ENCODE results near the gene ZNF280D. TPM values are rescaled to one million over a fixed set of nuclear protein-coding genes. Genes with fewer than 3 reads are reported as not detected.

ZNF280D gene
- total RNA-seq, 1 experiment from 2014 or later = 26.8 TPM

DNA sequence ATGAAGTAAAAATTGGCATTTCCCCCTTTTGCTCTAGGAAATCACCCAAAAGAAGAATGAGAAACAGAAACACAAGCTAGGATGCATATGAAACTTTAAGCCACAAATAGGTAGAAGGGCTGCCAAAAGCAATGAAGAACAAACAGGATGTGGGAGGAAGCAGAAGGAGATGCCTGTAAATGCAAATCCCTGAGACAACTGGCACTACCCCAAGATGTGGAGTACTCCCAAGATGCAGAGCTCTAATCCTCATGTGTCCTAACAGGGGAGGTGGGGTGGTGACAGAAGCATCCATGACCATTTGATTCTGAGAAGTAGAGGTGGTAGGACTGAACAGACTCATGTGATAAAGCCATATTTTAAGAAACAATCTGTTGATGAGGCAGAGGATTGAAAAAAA lies 31.9 kb upstream of the ZNF280D start:
- Histone ChIP-seq H4K20me1 (ENCODE audit: insufficient read depth) (no peaks in the 10 kb centered on the region), H3K4me3 (no peak overlapping the region), H3K9me2 (ENCODE audit: insufficient read depth) (no peaks in the 10 kb centered on the region), H3K36me3 (ENCODE audit: low read depth) (no peaks in the 10 kb centered on the region), H3K9me3 (ENCODE audit: insufficient read depth, low read depth) (no peaks in the 10 kb centered on the region), H3K27ac (no peak overlapping the region), H3K4me1 (replicated peaks; ENCODE audit: insufficient read depth) (no peaks in the 10 kb centered on the region), H3K79me2 (ENCODE audit: low read depth) (no peaks in the 10 kb centered on the region), H2AFZ (no peak overlapping the region), H3K4me2 (no peak overlapping the region), H3K27me3 (ENCODE audit: insufficient read depth, low read depth) (no peaks in the 10 kb centered on the region), H3F3A (ENCODE audit: insufficient read depth, low read depth) (no peaks in the 10 kb centered on the region)
- intact Hi-C loops (cut with micrococcal nuclease; ENCODE audit: unreplicated experiment) = no loop called here
- no peak for DNase-seq
- POLR2A ChIA-PET (ENCODE audit: unreplicated experiment) = no interaction called here
- BruUV-seq (replicated peaks) = no TSS peak
- TF ChIP-seq EZH2 (IDR thresholded peaks at IDR 0.05; ENCODE audit: low read depth) = no peak
- TF ChIP-seq, protein P1, sequence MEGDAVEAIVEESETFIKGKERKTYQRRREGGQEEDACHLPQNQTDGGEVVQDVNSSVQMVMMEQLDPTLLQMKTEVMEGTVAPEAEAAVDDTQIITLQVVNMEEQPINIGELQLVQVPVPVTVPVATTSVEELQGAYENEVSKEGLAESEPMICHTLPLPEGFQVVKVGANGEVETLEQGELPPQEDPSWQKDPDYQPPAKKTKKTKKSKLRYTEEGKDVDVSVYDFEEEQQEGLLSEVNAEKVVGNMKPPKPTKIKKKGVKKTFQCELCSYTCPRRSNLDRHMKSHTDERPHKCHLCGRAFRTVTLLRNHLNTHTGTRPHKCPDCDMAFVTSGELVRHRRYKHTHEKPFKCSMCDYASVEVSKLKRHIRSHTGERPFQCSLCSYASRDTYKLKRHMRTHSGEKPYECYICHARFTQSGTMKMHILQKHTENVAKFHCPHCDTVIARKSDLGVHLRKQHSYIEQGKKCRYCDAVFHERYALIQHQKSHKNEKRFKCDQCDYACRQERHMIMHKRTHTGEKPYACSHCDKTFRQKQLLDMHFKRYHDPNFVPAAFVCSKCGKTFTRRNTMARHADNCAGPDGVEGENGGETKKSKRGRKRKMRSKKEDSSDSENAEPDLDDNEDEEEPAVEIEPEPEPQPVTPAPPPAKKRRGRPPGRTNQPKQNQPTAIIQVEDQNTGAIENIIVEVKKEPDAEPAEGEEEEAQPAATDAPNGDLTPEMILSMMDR (conservative IDR thresholded peaks at IDR 0.05) = no peak
- CTCF ChIA-PET = no interaction called here

DNA sequence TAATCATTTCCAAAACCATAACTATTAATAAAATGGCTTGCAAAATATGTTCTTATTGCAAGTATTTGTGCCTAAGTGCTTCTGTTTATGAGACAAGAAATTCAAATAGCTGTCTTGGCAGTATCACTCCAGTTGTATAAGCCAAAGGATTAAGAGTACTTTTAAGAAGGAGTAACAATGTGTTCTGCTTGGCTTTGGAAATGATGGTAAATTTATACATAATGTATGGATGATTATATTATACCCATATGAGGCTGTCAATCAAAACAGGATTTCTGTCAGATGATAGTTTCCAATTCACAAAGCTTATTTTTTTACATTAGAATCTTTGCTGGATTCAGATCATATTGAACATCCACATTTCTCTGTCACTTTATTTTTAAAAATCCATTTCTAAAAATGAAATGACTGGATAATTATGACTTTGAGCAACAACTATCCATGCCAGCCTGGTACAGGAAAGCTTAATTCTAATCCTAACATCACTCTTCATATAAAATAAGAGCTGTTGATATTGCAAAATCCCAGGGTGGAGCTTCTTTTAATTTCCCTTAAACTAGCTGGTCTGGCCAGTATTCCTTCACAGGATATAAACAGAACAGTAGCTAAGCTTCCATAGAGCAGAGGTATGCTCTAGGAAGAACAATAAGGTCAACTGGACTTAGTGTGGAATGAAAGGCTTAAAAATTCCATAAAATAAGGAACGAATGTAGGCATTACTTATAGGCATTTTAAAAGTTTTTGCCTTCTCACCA lies 30.0 kb upstream of the ZNF280D start:
- Histone ChIP-seq H3K4me3 (no peak overlapping the region), H3K4me1 (replicated peaks; ENCODE audit: insufficient read depth) (no peaks in the 10 kb centered on the region; the same call in 1 of the 2 replicates), H3K9me3 (ENCODE audit: insufficient read depth, low read depth) (no peaks in the 10 kb centered on the region), H2AFZ (no peak overlapping the region), H3K36me3 (ENCODE audit: low read depth) (no peaks in the 10 kb centered on the region), H3K4me2 (no peak overlapping the region), H3K27me3 (ENCODE audit: insufficient read depth, low read depth) (no peaks in the 10 kb centered on the region), H3K9me2 (ENCODE audit: insufficient read depth) (no peaks in the 10 kb centered on the region), H3K27ac (no peak overlapping the region), H3K79me2 (ENCODE audit: low read depth) (no peaks in the 10 kb centered on the region), H4K20me1 (ENCODE audit: insufficient read depth) (no peaks in the 10 kb centered on the region), H3F3A (ENCODE audit: insufficient read depth, low read depth) (no peaks in the 10 kb centered on the region)
- no peak for DNase-seq
- ChIA-PET CTCF (interaction anchor here (0.5 kb wide), 1 partner anchor 147 kb away, joined by 7 read pairs; no protein-coding TSS in a partner anchor), POLR2A (ENCODE audit: unreplicated experiment) (no interaction called here)
- TF ChIP-seq, protein P1 (conservative IDR thresholded peaks at IDR 0.05) = no peak
- no peak for TF ChIP-seq EZH2 (IDR thresholded peaks at IDR 0.05; ENCODE audit: low read depth)
- intact Hi-C loops (cut with micrococcal nuclease; ENCODE audit: unreplicated experiment) = no loop called here
- no TSS peak for BruUV-seq (replicated peaks)

DNA sequence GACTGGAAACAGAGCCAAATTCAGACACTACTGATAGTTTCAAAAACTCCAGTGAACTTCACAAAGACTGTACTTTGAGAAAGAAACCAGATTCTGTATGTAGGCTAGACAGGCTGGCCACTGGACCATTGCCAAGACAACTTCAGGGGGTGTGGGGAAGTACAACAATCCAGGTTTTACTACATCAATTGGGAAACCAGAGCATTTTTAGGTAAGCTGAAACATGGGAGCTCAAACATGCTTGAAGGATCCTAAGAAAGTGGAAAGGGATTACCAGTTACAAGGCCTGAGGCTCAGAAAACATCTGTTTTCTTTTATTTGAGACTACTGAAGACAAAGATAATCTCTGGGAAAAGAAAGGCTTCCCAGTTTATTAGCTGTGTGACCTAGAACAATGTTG lies 26.9 kb upstream of the ZNF280D start:
- no peak overlapping the region for H2AFZ ChIP-seq

More for the DNA sequence above, 26.9 kb upstream of the ZNF280D start:
- ChIA-PET POLR2A (ENCODE audit: unreplicated experiment) (no interaction called here), CTCF (no interaction called here)
- TF ChIP-seq, protein P1 (conservative IDR thresholded peaks at IDR 0.05) = no peak
- TF ChIP-seq EZH2 (IDR thresholded peaks at IDR 0.05; ENCODE audit: low read depth) = no peak
- Histone ChIP-seq H3K4me3 (no peak overlapping the region), H3K36me3 (ENCODE audit: low read depth) (no peaks in the 10 kb centered on the region), H3K4me1 (replicated peaks; ENCODE audit: insufficient read depth) (no peaks in the 10 kb centered on the region; the same call in 1 of the 2 replicates), H3F3A (ENCODE audit: insufficient read depth, low read depth) (no peaks in the 10 kb centered on the region), H4K20me1 (ENCODE audit: insufficient read depth) (no peaks in the 10 kb centered on the region), H3K4me2 (no peak overlapping the region), H3K9me2 (ENCODE audit: insufficient read depth) (no peaks in the 10 kb centered on the region), H3K27me3 (ENCODE audit: insufficient read depth, low read depth) (no peaks in the 10 kb centered on the region), H3K27ac (no peak overlapping the region), H3K9me3 (ENCODE audit: insufficient read depth, low read depth) (no peaks in the 10 kb centered on the region), H3K79me2 (ENCODE audit: low read depth) (no peaks in the 10 kb centered on the region)
- intact Hi-C loops (cut with micrococcal nuclease; ENCODE audit: unreplicated experiment) = no loop called here
- BruUV-seq (replicated peaks) = no TSS peak
- DNase-seq = peak in 1 of 2 experiments; percentile 4
